Omental fat pad (tissue), 4 donors: ENCODE results near the gene PGLYRP2. TPM values are rescaled to one million over a fixed set of nuclear protein-coding genes. Genes with fewer than 3 reads are reported as not detected.

Experiments
- ATAC-seq: fragments of 150-250 bp; one replicate; pipeline ENCODE4 v1.9.1; 2016; ENCODE audit warnings: mild to moderate bottlenecking, moderate library complexity; ENCODE audit not compliant: low FRiP score
- DNase-seq: peaks from one replicate; pipeline ENCODE4 v3.0.0-alpha.2; 2019; ENCODE audit warnings: low spot score
- CTCF ChIP-seq, 3 donors: fragments of 450-650 bp; IDR thresholded peaks; one replicate each; pipeline ENCODE4 v1.5.1; 2016 to 2017; ENCODE audit warnings: antibody characterized with exemption in 3 of 3, mild to moderate bottlenecking in 3 of 3, moderate library complexity in 2 of 3
- total RNA-seq, 4 donors: library from RNA; depleted of rRNA; stranded (reverse); fragments of >200 nt; gene quantifications; one replicate each; pipeline ENCODE4 v1.1.0, GENCODE V29; 2016

Gene PGLYRP2
- total RNA-seq, 4 donors from 2014 or later, result not detected

- no peak for TF ChIP-seq CTCF (IDR thresholded peaks at IDR 0.05)
- DNase-seq (no peak), ATAC-seq (no peak)
These were observed 11.5 kb downstream of the PGLYRP2 start for GRCh38 chr19:15467734-15468214.

GRCh38 chr19:15466851-15467733 lies 12.2 kb downstream of the PGLYRP2 start:
- DNase-seq (no peak), ATAC-seq (no peak)
- TF ChIP-seq CTCF (IDR thresholded peaks at IDR 0.05), result no peak

GRCh38 chr19:15464394-15465385 lies 14.6 kb downstream of the PGLYRP2 start, which contains the start of gene RASAL3:
Gene RASAL3, minus strand, starts transcription at chr19:15464544. Its CDS starts 186 bp downstream, at chr19:15464358.
- no peak for TF ChIP-seq CTCF (IDR thresholded peaks at IDR 0.05)
- no peak for DNase-seq
- no peak for ATAC-seq

- no peak for DNase-seq
- no peak for ATAC-seq
- TF ChIP-seq CTCF (IDR thresholded peaks at IDR 0.05), result no peak
These were observed 15.4 kb downstream of the PGLYRP2 start for GRCh38 chr19:15463861-15464371.

- TF ChIP-seq CTCF (IDR thresholded peaks at IDR 0.05), result no peak
- DNase-seq (no peak), ATAC-seq (no peak)
These were observed 17.6 kb downstream of the PGLYRP2 start for GRCh38 chr19:15461694-15462093.

- DNase-seq, result no peak
- no peak for TF ChIP-seq CTCF (IDR thresholded peaks at IDR 0.05)
- no peak for ATAC-seq
These were observed 21.4 kb downstream of the PGLYRP2 start for GRCh38 chr19:15457701-15458484.
